CD4-positive, alpha-beta T cell treated with Interferon alpha-2 for 1 hour (primary cell): Measurements from ENCODE around the gene SF3B3.
"Not testable (repeated sequence)": the region's sequence is repeated elsewhere in the genome, so short reads cannot be mapped to it uniquely, and the experiment has no call there.

Source experiments
- DNase-seq, 2 donors: peaks; one replicate each; pipeline ENCODE4 v3.0.0-alpha.2; 2020 to 2022

SF3B3 gene

DNA sequence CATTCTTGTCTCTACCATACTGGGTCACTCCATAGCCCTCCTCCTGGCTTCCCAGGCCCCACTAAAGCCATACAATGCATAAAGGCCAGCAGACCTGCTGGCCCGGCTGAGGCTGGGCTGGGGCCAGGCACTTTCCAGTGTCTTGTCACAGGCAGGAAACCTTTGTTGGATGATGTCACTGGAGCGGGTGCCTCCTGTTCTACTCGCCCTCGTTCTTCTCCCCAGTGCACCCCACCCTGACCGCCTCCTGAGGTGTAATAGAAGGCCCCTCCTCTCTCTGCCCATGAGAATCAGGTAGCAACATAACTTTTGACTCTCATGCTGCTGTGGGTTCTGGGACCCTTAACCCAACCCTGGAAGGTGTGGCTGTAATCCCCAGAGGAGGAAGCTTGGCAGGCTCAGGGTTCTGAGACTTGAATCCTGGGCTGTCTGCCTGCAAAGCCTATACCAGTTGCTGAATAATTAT is 68.5 kb downstream of the SF3B3 start:
- no peak for DNase-seq

DNA sequence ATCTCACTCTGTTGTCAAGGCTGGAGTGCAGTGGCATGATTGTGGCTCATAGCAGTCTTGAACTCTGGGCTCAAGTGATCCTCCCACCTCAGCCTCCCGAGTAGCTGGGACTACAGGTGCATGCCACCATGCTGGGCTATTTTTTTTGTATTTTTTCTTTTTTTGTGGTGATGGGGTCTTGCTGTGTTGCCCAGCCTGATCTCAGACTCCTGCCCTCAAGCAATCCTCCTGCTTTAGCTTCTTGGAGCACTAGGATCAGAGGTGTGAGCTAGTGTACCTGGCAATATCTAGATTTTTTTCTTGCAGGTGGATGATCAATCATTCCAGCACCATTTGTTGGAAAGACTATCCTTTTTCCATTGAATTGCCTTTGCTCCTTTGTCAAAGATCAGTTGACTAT is 69.9 kb downstream of the SF3B3 start:
- no peak for DNase-seq

DNA sequence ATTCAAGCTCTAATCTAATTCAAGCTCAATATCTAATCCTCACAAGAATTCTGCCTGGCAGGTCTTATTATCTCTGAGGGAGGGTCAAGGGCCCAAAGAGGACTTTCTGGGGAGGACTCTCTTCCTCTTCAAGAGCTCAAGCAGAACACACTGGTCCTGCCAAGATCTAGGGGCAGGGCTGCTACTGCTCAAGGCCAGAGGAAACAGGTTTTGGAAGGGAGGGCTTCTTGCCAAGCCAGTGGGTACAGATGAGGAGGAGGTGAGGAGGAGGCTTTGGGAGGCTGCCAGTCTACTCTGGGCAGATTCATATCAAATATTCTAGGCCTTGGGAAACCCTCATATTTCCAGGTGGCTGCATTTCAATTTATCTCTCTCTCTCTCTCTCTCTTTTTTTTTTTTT is 71.0 kb downstream of the SF3B3 start:
- no peak for DNase-seq

DNA sequence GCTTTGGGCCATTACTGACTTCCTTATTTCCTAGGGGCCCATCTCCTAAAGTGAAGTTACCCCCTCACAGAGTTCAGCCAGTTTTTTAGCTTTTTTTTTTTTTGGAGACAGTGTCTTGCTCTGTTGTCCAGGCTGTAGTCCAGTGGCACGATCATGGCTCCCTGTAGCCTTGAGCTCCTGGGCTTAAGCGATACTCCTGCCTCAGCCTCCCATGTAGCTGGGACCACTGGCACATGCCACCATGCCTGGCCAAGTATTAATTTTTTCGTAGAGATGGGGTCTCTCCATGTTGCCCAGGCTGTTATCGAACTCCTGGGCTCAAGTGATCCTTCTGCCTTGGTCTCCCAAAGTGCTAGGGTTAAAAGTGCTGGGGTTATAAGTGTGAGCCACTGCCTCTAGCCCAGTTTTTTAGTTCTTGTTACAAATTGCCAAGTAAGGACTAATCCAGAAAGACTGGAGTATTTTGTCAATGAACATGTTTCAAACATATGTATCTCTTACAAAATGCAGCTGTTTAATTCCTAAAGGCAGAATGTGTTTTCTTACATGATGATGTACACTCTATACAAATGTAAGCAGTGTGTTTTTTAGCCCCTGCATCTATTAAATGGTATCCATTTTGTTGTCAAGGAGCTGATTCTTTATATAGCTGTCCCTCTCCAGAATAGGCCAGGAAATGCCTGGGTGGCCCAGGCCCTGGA is 73.7 kb downstream of the SF3B3 start:
- DNase-seq, result no peak

DNA sequence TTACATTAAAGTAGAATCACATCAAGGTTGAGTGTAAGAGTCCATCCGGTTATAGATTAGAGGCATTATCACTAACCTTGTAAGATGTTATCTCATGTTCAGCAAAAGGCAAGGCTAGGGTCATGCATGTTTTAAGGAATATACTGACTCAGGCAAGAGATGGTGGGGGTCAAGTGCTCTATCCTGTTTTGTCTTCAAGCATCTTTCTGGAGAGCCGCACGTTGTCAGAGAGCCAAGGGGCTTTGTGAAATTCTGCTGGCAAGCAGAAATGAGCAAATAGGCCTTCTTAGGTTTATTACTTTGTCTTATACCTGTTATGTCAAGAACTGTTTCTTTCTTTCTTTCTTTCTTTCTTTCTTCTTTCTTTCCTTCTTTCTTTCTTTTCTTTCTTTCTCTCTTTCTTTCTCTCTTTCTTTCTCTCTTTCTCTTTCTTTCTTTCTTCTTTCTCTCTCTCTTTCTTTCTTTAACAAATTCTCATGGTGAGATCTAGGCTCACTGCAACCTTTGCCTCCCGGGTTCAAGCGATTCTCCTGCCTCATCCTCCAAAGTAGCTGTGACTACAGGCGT is 75.4 kb downstream of the SF3B3 start:
- DNase-seq, result no peak

DNA sequence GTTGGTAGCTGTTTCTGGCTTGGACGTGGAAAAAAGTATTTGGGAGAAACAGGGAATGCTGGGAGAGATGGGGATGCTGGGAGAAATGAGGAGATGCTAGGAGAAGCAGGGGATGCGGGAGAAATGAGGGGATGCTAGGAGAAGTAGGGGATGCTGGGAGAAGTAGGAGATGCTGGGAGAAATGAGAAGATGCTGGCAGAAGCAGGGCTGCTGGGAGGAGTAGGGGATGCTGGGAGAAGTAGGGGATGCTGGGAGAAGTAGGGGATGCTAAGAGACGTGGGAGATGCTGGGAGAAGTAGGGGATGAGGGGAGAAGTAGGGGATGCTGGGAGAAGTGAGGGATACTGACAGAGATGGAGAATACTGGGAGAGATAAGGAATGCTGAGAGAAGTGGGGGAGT is 77.1 kb downstream of the SF3B3 start:
- DNase-seq, result no peak

DNA sequence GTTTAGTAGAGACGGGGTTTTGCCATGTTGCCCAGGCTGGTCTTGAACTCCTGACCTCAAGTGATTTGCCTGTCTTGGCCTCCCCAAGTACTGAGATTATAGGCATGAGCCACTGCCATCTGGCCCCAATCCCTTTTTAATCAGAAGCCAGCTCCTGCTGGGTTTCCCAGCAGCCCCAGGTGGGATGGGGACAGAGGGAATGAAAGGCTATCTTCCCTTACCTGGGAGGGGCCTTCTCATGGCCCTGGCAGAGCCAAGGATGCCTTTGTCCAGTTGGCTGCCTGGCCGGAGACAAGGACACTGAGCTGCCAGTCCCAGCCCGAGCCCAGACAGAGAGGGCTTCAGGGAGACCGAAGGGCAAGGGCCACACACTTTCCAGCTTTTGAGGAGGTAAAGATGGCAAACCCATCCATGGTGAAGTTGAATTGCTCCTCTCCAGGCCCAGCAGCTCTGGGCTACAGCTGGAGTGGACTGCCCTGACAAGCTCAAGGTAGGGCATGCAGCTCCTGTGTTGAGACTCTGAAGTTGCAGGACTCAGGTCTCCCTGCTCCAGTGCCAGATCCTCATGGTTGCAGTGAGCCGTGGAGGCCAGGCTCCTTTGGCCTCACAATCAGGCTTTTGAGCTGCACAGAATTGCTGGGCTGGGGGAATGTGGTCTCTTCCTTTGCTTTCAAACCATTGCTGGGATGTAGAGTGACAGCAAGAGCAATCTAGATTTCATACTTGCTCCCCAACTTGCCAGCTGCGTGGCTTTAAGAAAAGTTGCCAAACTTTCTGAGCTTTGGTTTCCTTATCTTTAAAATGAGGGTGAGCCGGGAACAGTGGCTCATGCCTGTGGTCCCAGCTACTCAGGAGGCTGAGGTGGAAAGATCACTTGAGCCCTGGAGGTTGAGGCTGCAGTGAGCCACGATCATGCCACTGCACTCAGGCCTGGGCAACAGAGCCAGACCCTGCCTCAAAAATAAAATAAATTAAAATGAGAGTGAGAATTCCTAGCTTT is 78.3 kb downstream of the SF3B3 start:
- no peak for DNase-seq

DNA sequence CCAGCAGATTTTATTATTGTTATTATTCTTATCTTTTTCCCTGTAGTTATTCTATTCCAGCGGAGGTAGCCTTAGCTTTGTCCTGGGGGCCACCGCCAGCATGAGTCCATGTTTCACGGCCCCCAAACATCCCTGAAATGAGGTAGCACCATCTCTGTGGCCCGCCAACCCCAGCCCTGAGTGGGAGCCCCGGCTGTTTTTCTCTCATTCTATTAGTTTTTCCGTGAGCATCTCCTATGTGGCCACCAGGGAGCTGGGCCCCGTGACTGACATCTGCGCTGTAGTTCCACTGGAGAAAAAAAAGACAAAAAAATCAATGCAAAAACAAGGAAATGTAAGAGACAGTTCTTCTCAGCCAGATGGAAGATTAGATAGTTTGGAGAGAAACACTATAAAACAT is 79.2 kb downstream of the SF3B3 start:
- no peak for DNase-seq

DNA sequence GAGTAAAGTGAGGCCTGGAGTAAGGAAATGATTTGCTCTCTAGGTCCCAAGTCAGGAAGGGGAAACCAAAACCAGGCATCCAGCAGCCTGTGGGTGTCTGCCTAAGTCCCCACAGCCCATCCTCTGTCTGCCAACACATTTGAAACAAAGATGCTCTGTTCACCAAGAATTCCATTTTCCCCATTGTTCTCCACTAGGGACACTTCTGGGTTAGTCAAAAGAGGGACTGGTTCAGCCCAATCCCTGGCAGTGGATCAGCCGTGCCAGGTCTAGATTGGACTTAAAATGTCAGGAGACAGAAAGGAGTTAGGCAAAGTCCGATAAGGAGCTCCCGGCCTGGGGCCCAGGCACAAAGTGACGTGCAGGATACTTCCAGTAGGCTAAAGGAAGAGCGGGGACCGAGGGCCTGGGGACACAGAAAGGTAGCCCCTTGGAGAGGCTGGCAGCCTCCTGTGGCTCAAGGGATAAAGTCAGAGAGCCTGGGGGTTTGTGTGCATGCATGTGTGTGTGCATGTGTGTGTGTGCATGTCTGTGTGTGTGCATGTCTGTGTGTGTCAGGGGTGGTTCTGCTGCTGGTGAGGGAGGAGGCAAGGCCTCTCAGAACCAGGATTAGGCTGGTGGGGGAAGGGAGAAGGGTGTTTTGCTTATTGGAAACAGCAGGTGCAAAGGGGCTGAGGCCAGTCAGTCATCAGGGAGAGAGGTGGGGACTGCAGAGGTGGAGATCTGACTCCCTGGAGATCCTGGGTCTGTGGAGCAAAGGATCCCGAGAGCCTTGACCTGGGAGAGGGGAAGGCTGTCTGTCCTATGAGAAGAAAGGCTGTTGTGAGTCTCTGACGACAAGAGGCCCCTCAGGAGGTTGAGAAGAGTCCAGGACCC is 81.0 kb downstream of the SF3B3 start:
- no peak for DNase-seq

DNA sequence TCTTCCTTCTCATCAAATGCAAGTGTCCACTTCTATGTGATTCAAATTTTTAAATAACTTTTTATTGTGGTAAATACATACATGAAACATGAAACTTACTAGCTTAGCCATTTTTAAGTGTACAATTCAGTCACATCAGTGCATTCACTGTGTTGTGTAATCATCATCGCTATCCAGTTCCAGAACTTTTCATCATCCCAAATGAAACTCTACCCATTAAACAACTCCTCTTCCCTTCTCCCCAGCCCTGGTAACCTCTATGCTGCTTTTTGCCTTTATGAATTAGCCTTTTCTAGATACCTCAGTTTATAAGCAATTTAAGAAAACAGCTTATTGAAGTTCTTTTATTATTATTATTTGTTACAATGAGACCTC is 81.7 kb downstream of the SF3B3 start:
- no peak for DNase-seq

DNA sequence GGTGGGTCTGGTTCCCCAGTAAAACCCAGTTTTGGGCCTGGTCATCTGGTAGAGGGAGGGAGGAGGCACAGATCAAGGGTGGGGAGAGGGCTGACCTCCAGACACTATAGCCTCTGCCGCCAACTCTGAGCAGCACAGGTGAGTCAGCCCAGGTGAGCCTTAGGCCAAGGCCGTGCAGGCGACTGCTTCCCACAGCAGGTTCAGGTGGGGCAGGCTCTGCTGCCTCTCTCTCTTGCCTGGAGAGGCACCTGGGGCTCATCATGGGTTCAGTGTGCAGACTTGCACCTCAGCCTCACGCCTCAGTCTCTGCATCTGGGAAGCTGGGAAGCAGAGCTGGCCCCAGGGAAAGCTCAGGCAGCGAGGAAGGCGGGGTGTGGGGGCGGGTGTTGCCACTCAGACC is 84.9 kb downstream of the SF3B3 start:
- DNase-seq, result no peak

DNA sequence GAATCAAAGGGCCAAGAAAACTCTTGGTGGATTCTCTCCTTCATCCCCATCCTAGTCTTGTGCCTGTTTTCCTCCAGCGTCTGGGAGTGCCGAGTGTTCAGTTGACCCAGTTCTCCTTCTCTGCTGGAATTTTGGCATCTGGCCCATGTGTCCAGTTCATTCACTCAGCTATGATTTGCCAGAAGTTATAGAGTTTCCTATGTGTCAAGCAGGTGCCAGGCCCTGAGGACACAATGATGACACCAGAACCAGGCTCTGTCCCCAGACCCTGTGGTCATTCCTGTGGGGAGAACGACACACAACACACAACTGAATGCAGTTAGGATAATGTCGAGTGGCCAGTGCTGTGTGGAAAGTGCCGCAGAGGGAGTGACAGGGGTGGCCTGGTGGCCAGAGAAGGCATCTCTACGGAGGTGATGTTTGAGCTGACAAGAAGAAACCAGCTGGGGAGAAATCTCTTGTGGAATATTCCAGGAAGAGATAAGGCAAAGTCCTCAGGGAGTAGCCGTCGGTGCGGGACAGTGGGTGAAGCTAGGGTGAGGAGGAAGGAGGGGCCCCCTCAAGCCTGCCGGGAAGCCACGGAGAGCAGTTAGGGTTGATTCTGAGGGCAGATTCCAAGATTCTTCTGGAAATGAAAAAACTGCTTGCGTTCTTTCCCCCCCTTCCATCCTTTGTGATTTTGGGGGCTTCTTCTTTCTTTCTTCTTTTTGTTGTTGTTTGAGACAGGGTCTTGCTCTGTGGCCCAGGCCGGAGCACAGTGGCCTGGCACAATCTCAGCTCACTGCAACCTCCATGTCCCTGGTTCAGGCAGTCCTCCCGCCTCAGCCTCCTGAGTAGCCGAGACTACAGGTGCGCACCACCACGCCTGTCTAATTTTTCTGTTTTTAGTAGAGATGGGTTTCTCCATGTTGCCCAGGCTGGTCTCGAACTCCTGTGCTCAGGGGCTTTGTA is 86.9 kb downstream of the SF3B3 start:
- no peak for DNase-seq

DNA sequence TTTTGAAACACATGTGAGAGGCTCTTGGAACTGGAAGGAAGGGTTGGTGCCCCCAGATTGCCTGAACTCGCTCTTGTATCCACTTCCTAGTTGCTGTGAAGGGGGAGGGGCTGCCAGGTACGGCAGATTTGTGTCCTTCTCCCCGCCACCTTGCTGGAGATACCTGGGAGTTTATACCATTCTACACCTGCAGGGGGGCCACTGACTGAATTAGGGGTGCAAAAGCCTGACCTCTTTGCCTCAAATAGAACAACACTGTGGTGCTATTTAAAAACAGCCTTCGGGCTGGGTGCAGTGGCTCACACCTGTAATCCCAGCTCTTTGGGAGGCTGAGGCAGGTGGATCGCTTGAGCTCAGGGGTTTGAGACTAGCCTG is 87.6 kb downstream of the SF3B3 start:
- no peak for DNase-seq

DNA sequence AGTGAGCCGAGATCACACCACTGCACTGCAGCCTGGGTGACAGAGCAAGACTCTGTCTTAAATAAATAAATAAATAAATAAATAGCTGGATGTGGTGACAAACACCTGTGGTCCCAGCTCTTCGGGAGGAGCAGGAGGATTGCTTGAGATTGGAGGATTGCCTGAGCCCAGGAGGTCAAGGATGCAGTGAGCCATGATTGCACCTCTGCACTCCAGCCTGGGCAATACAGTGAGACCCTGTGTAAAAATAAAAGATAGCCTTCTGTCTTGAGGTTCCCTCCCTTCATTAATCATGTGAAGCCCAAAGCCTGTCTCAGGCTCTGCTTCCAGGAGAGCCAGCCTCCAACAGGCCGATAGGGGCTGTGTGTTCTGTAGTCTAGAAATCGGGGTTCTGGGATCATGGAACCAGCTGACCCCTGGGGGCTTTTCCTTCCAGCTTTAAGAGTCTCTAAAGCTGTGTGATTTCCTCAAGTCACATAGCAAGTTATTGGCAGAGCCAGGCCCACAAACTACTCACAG is 88.2 kb downstream of the SF3B3 start:
- no peak for DNase-seq

DNA sequence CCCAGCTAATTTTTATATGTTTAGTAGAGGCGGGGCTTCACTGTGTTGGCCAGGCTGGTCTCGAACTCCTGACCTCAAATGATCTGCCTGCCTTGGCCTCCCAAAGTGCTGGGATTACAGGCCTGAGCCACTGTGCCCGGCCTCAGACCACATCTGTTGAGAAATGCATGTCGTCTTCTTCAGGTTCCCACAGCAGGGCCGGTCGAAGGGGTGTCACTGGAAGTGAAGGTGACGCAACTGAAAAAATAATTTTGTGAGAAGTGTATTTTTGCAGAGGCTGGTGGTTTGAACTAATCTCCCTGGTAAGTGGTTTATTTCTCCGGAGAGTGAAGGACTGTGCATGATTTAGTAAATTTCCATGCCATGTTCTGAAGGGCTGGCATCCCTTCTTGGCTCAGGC is 89.3 kb downstream of the SF3B3 start:
- DNase-seq, result no peak

DNA sequence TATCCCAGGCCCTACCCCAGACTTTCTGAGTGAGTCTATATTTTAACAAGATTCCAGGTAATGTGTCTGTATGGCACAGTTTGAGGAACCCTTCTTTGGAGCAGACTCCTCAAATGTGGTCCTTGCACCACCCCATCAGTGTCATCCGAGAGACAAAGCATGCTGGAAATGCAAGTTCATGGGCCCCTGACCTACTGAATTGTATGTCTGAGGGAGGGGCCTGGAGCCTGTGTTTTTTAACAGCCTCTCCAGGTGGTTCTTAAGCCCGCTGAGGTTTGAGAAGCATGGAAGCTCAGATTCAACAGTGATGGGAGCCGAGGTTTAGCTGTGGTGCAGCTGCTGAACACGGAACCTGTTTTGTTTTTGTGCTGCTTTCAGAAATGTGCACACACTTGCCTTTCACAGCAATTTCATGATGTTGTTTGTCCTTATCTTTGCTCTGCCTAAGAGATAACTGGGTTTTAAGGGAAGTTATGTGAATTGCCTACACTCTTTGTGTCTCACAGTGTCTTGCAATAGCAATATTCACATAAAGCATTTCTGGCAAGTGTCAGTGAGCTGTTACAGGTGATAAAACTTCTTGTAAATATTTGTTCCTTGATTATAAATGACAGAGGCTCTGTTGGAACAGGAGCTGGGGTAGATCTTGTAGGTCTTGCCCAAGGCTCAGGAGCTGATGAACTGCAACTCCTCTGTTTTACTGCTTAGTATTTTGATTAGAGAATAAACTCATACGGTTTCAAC is 90.8 kb downstream of the SF3B3 start:
- DNase-seq, result no peak

DNA sequence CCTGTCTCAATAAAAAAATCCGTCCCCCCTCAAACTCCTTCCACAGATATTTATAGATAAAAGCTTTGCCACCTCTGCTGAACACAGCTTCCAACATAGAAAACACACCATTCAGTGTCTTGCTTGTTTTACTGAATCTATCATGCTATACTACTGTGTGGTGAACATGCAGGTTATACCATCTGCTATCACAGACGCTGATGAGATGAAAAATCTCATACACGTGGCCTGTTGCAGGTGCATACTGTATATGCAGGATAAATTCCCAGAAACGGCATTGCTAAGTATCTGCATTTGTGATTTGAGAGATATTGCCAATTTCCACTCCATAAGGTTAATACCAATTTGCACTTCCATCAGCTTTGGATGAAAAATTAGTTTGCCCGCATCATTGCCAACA is 92.3 kb downstream of the SF3B3 start:
- DNase-seq, result no peak

DNA sequence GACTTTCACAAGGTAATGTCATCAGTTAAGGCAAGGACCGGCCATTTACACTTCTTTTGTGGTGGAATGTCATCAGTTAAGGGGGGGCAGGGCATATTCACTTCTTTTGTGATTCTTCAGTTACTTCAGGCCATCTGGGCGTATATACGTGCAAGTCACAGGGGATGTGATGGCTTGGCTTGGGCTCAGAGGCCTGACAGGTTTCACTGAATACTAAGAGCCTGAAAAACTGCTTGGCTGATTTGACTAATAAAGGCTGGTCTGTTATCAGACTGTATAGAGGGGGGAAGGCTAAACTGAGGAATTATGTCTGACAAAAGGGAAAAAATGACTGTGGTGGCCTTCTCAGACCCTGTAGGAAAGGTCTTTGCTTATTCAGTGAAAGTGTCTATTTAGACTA is 98.2 kb downstream of the SF3B3 start:
- DNase-seq, result not testable (repeated sequence)
